Fibroblast of skin of left biceps (primary cell): ENCODE results near the gene LIPG.

Source experiments
- DNase-seq, 2 experiments: peaks; one replicate each; pipeline ENCODE4 v3.0.0-alpha.2; 2013; ENCODE audit warnings: low read depth in 2 of 2

Gene LIPG

DNA sequence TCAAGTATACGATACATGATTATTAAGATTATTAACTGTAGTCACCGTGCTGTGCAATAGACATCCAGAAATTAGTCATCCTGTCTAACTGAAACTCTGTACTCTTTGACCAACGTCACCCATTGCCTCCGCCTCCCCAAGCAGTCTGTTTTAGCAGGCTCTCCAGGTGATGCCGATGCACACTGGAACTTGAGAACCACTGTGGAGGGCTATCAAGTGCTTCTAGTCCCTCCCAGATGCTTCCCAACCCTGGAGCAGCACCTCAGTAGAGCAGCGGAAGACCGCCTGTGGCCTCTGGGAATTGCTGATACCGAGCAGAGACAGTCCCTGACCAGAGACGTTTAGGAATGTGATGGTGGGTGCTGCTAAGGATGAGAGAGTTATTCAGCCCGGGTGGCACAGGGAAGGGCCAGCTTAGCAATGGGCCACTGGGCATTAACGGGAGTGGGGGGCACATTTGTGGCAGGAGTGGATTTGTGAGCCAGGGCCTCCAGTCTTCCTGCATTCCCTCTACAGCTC is 50.7 kb downstream of the LIPG start:
- DNase-seq, result no peak

- DNase-seq, result no peak
These were observed 51.3 kb downstream of the LIPG start for GRCh38 chr18:49613141-49613640.

DNA sequence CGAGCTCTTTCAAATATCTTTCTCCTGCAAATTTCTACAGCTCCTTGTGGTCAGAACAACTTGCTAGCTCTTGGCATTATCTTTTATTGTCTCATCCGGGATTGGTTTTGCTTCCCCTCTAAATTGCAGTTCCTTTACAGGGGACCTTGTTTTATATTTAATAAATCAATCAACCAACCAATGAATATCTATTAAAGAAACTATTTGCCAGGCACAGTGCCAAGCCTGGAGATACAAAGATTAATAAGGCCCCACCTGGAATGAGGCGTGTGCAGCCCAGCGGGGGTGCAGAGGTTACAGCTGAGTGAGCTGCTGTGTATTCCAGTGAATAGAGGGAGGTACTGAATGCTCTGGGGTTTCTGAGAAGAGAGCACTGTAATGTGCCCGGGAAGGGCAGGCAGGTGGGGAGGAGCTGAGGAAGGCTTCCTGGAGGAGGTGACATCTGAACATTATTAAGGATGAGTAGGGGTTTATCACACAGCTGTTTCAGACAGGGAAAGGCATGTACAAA is 51.8 kb downstream of the LIPG start:
- DNase-seq, result no peak

DNA sequence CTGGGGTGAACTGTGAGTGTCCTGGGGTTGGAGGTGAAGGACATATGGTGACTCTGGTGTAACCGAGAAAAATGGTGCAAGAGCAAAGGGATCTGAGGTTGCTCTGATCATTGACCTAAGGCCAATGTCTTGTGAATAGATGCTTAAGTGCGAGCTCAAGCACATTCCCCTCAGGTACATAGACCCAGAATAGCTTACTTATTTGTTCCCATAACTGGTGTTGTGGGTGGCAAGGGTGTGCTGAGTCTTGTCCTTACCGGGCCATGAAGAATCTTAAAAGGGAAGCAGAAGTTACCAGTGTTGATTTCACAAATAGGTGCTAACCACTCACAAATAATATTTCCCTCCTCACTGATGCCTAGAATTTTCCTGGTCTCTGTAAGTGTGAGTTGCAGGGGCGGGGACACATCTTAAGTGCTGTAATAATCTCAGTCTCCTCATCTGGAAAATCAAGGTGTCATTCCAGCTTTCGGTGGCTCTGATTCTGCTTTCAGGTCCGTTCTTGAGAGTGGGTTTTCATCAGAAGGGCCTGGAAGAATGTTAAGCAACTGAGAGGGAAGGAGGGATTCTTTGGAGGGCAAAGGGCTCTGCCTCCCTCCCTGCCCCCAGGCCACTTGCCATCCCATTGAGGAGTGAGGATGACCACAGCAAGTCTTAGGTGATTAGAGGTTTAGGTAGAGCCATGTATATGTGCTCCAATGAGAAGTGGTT is 54.9 kb downstream of the LIPG start:
- DNase-seq, result no peak

DNA sequence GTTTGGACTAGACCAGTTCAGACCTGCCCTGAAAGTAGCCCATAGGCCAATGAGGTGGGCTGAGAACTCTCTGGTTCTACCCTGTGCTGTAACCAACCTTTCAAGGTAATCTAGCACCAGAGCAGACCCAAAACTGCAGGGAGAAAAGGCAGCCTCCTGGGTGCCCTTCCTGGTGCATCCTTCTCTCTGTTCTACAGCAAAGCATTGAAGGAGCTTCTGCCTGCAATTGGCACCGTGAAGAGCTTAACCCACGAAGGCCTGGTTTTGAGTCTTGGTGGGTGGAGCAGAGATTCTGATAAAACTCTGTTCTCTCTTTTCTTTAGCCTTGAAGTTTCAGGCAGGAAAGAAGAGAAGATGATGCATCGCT is 55.5 kb downstream of the LIPG start:
- DNase-seq, result no peak

DNA sequence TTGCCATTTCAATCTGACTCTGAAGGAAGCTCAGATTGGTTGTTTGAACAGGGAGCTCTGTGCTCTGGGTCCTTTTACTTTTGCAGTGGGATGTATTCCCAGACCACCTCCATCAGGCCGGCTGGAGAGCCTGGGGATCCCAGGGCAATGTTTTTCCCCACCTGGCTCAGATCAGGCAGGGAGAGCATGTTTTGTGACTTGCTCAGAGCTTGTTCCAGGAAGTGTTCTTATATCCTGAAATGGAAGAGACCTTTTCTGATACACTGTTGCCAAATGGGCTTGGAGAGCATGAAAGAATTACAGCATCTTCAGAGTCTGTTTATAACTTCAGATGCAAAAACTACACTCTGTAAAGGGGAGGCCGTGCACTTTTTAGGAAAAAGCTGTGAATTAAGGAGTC is 56.0 kb downstream of the LIPG start:
- no peak for DNase-seq

DNA sequence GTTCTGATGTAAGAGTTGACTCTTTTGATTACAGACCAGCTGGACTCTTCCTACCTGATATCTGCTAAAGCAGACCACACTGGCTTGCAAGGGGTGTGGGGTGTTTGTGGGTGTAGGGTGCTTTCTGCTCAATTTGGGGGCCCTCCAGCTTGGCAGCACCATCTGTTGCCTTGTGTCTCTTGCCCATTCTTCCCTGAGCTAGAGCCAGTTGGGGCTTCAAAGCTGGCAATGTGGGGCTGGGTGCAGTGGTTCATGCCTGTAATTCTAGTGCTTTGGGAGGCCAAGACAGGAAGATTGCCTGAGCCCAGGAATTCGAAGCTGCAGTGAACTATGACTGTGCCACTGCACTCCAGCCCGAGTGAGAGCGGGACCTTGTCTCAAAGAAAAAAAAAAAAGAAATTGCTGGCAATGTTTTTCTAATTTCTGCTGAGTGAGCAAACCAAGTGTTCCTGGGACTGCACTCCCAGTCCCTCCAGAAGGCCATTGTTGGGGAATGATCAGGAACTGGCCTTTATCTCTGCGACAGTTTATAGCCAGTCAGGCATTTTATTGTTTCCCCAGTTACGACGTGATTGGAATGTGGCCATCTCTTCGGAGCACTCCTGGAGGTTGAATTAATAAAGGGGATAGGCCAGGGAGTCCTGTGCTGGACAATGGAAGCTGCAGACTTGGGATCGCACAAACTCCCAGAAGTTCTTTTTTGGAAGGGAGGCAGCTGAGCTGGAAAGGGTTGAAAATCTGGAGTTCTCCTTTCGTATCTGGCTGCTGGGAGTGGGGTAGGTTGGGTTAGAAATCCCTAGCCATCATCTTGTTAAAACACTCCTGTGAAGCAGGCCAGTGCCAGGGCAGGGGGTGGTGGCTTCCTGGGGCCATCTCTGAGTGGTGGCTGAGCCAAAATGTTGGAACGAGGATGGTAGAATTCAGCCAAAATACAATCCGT is 57.2 kb downstream of the LIPG start:
- no peak for DNase-seq

DNA sequence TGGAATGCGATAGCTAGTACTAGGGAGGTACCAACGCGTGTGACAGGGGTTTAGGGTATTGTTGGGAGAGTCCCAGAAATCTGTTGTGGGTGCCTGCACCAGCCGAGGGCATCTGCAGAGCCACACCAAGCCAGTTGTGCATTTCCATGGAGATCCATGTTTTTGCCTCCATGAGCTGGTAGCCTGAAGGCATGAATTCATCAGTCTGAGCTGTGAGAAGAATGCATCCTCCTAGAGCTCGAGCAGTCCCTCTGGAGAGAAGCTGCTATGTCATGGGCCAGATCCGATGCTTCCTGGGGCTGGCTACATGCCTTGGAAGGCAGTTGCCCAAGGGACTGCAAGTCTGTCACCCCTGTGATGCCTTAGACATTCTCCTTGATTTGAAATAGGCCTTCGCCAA is 57.9 kb downstream of the LIPG start:
- no peak for DNase-seq

GRCh38 chr18:49621301-49621700 is 59.4 kb downstream of the LIPG start:
- no peak for DNase-seq

- DNase-seq, result no peak
These were observed 60.0 kb downstream of the LIPG start for GRCh38 chr18:49621717-49622351.

GRCh38 chr18:49623571-49623970 is 61.7 kb downstream of the LIPG start:
- DNase-seq, result no peak

DNA sequence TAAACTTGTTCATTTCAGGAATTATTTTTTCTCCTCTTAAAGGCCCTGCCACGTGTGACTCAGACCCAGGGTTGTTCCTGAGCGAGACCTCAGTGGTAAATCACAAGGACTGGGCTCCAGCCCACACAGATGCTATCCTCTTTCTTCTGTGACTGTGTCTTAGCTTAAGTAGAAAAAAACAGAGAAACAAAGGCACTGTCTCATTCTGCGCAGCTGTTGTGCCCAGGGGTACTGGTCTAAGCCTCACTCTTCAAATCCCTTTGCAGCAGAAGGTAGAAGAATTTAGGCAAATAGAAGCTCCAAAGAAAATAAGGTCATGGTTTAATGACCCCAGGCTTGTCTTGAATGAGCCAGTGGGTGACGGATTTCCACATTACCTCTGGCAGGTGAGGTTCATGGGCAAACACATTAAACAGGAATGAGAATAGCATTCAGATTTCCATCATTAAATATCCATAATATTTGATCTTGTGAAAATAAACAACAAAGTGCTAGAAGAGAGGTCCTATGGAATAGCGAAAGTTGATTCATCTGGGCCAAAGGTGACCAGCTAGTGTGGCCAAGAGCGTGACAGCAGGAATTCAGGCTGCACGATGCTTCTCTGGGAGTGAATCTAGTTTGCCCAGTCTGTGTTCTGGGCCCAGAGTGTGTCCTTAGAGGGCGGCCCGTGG is 63.3 kb downstream of the LIPG start:
- DNase-seq, result no peak

GRCh38 chr18:49626842-49627467 is 65.1 kb downstream of the LIPG start:
- no peak for DNase-seq

GRCh38 chr18:49628119-49628518 is 66.3 kb downstream of the LIPG start:
- DNase-seq, result no peak

DNA sequence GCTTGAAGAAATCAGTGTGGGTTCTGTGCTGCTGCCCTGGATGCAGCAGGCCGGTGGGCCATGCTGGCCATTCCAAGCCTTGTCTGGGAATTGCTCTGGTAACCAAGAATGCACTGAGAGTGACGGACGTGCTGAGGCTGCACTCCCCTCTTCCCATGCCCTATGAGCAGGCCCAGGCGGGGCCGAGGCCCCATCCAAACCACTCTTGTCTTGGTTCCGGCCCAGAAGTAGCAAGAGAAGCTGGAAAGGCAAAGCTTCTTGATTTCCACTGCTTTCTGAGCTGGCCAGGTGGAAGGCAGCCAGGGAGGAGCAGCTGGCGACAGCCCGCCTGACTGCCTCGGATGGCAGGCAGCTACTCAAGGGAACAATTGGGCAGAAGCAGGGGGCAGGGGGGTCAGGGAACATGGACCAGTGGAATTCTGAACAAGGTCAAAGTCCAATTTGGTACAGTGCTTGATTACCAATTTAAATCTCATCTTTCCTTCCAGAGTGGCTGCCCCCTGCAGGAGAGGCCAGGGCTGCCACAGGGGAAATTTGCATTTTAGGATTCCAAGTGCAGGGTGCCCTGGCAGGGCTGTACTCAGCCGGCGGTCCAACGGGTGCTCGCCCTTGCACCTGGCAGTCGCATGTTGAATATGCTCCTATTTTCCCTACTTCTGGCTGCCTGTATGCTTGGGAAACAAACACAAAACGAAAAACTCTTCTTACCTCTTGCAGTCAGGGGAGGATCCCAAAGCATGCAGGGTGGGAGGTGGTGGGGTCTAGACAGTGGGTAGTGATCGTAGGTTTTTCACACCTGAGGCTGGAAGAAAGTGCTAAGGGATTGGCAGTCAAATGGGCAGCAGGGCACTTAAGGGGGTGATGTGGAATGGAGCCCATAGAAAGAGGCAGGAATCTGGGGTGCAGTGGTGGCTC is 67.3 kb downstream of the LIPG start:
- DNase-seq, result no peak

- DNase-seq, result no peak
These were observed 68.4 kb downstream of the LIPG start for GRCh38 chr18:49630246-49630699.

DNA sequence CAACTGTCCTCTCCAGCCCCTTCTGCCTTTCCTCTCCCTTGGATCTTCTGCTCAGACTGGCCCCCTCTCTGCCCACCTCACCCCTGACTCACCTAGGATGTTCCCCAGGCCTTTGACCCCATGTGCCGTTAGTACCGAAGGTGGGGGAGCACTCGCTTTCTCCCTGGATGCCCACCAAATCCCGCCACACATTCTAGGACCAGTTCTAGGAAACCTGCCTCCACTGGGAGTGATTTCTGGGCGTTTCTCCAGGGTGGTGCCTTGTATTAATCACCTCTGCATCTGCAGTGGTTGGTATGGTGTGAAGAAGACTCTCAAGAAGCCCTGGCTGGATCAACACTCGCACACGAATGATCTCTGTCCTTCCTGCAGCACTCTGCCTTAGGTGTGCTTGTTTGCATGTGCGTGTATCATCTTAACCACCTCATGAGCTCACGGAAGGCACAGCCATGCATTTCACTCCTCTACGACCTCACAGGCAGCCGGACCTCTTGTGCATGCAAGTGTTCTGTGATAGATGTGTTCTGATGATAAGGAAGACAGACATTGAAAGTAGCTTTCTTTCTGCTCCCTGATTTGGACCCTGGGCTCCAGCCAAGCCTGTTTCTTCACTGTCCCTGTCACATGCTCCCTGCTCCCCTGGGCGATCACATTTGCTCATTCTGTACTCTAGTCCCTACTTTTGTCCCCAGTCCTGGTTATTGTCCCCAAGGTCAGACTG is 69.4 kb downstream of the LIPG start:
- no peak for DNase-seq

GRCh38 chr18:49632588-49632987 is 70.7 kb downstream of the LIPG start:
- DNase-seq, result no peak

DNA sequence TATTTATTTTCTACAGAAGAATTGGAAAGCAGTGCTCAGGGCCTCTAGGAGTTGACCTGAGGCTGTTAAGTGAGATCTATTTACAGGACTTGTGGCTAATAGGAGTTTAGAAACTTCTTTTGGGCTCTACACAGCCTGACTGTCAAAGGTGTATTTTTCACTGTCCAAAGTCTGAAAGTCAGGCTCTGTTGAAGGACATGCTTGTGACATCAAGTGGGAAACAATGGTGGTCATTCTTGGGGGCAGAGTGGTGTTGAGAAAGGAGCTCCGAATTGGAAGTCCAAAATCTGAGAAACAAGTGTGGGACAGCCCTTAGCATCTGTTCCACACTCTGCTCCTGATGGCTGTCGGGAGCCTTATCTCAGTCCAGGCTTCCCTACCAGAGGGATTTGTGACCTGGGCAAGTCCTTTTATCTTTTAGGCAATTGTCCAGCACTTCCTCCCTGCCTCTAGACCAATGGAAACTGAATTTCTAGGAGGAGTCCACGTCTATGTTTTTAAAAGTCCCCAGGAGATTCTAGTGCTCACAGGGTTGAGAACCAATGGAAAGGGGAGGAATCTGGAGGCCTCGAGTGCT is 76.4 kb downstream of the LIPG start:
- no peak for DNase-seq
